OCI-M2 (cell line): Measurements from ENCODE around the gene CIITA.
"Not testable (repeated sequence)": the region's sequence is repeated elsewhere in the genome, so short reads cannot be mapped to it uniquely, and the experiment has no call there.

Experiments
- DNase-seq: peaks from one replicate; lab custom pipeline; 2025; ENCODE audit not compliant: unreplicated experiment; lab: John Stamatoyannopoulos, UW

Gene CIITA

DNA sequence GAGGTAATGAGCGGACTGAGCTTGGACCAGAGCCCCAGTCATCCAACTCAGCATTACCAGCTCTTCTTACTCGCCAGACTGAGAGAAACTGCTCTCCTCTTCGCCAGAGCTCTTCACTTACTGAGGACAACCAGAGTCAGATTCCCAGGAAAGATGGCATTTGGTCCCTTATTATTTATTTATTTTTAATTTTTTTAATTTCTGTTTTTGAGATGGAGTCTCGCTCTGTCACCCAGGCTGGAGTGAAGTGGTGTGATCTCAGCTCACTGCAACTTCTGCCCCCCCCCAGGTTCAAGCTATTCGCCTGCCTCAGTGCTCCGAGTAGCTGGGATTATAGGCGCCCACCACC lies 42.0 kb downstream of the CIITA start:
- no peak for DNase-seq

DNA sequence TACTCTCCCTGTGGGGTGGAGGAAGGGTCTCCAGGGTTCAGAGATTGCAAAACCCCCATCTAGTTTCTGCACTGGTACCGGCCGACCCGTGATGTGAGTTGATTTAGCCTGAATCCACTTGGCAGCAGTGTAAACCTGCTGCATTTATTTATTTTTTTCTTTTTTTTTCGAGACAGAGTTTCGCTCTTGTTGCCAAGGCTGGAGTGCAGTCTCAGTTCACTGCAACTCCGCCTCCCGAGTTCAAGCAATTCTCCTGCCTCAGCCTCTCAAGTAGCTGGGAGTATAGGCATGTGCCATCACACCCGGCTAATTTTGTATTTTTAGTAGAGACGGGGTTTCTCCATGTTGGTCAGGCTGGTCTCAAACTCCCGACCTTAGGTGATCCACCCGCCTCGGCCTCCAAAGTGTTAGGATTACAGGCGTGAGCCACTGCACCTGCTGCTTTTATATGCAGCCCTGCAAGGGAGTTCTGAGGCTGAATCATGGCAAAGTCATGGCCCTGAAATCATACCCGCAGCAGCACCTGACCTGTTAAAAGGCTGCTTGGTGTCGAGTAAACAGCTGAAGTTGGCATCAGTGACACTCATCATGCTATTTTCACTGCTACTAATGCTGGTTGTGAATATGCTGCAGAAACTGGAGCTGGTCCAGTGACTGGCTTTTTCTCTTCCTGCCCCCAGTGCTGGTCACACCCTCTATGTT lies 43.9 kb downstream of the CIITA start:
- no peak for DNase-seq

DNA sequence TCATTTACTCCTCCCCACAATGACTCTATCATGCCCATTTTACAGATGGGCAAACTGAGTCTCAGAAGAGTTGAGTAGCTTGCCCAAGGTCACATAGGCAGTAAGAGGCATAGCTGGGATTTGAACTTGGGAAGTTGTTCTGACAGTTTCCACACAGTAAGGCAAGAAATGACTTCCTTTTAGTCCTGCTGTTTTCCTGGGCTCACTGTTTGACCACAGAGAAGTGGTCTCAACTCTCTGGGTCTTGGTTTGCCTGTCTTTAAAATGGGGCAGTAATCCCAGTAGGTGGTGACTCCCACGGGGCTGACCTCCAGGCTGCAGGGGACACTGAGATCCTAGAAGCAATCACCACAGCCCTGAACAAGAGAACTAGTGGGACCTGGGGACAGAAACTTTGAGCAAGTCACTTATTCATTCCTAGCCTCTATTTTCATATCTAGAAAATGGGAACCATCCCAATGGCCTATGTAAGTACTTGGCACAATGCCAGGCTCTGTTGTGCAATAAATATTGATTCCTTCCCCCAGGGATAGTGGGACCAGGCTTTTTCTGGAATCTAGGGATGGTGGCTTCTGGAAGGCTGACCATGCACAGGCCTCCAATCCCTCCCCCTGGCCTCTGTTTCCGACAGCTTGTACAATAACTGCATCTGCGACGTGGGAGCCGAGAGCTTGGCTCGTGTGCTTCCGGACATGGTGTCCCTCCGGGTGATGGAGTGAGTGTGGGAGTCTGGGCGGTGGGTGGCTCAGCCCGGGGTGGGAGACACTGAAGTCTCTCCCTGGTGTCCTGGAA lies 44.7 kb downstream of the CIITA start:
- DNase-seq, result no peak

DNA sequence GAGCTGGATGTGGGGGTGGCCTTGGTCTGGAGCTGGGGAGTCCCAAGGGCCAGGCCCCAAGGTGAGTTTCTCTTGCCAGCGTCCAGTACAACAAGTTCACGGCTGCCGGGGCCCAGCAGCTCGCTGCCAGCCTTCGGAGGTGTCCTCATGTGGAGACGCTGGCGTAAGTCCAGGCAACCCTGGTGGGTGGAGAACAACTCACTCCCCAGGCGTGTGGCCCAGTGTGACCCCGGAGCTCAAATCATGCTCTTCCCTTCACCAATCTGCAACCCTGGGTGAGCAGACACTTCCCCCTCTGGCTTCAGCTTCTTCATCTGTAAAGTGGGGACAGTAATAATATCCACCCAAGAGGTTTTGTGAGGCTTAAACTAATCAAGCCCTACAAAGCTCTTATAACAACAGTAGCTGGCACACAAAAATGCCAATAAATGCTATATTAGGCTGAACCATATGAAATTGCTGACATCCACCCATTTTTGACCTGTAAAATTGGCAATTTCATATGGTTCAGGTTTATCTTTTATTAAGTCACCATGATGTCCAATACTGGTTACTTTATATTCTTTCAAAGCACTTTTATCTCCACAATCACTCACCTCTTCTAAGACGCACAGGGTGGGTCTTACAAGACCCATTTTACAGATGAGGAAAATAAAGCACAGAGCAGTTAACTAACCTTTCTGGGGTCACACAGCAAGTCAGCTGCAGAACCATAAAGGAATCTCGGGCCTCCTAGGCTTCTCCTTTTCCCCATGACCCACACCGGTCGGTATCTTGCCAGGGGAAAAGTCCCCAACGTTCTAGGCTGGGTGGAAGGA lies 45.5 kb downstream of the CIITA start:
- DNase-seq, result no peak

DNA sequence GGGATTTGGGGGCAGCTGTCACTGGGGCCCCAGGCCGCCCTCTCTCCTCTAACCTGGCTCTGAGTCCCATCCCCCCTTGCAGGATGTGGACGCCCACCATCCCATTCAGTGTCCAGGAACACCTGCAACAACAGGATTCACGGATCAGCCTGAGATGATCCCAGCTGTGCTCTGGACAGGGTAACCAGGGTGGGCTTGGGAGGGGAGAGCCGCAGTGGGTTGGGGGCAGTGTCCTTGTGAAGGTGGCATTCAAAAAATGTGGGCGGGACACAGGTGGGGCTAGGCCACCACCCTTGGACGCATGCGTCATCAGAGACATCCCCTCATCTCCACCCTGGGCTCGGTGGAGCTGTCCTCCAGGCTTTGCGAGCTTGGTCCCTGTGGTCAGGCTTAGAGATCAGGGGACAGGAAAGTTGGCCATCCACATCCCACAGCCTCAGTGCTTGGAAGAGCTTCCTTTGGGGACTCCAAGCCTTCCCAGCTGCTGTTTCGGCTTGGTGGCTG lies 46.2 kb downstream of the CIITA start:
- no peak for DNase-seq

DNA sequence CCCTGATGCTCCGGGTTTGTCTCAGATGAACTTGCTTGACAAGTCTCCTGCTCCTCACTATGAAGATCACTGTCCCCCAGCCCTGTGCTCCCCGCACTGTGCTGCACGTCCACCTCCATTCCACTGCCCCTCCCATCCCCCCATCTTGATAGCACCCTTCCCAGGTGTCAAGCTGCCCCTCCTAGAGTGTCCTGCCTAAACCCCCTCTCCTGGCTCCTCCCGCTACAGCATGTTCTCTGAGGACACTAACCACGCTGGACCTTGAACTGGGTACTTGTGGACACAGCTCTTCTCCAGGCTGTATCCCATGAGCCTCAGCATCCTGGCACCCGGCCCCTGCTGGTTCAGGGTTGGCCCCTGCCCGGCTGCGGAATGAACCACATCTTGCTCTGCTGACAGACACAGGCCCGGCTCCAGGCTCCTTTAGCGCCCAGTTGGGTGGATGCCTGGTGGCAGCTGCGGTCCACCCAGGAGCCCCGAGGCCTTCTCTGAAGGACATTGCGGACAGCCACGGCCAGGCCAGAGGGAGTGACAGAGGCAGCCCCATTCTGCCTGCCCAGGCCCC lies 46.7 kb downstream of the CIITA start:
- DNase-seq, result no peak

DNA sequence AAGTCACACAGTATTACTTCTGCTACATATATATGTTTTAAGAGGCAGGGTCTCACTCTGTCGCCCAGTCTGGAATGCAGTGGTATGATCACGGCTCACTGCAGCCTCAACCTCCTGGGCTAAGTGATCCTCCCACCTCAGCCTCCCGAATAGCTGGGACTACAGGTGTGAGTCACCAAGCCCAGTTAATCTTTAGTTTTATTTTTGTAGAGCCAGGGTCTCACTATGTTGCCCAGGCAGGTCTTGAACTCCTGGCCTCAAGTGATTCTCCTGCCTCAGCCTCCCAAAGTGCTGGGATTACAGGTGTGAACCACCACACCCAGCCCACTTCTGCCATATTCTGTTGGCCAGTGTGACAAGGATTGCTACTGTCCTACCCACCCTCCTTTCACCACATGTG lies 48.3 kb downstream of the CIITA start:
- DNase-seq, result not testable (repeated sequence)

DNA sequence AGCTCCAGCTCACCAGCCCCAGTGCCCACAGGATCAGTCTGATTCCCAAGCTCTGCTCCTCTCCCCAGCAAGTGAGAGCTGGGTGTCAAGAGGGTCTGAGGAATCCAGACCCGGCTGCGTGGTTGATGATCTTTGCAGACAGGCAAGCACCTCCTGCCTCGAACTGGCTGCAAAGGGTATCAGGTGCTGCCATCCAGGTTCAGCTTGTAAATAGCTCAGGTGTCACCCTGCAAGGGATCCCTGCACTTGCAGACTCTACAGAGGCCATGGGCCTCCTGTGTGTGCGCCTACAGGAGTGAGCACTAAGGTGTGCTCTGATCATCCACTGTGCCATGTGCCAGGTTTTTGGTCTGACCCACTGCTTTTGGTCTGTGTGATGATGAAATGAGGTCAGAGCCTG lies 49.1 kb downstream of the CIITA start:
- DNase-seq, result no peak

DNA sequence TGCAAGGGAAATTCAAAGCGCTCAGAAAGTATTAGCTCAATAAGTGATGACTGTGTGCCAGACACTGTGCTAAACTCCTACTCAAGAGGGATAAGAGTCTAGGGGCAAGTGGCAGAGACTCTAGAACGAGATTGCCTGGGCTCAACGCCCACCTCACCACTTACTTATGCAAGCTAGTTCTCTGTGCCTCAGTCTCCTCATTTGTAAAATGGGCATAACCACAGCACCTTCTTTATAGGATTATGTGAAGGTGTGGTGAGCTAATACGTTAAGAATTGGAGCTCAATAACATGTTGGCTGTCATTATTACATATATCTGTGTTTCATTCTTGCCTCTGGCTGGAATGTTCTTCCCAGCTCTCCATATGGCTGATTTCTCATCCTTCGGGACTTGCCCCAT lies 49.9 kb downstream of the CIITA start:
- DNase-seq, result no peak

DNA sequence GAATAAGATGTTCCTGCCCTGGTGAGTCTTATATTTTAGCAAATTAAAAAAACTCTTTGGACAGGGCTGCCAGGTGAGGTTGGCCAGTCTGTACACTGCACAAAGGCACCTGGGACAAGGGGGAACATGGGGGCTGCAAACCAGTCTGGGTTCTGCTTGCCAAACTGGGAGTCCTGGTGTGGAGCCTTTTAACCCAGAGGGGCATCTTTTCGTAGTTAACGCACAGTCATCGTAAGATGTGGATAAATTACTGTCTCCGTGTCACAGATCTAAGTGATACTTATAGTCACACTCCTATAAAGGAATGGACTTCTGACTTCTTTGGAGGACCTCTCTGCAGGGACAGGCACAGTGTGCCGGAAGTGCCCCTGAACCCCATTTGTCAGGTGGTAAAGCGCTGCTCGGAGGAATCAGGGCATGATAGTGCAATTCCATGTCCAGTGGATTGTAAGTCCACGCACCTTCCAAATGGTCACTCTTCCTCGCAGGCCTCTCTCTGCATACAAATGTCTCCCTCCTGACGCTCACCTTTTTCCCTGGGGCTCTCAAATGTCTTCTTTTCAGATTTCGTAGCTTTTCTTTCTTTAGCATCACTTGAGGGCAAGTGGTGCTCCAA lies 50.6 kb downstream of the CIITA start:
- no peak for DNase-seq

DNA sequence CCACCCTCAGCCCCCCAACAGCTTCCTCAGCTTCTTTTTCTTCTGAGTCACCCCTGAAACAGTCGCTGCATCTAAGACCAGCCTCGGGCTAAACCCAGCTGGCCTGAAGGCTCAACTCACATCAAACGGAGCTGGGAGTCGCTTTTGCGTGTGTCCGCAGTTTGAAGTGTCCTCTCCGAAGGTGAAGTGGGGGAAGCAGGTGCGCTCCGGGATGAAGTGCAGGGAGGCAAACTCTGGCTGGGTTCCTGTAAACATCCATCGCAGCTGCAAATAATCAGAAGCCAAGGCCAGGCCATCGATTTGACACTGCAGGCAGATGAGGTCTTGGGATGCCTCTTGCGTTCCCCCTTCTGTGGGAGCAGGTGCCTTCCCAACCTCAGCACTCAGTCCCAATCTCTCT lies 52.1 kb downstream of the CIITA start:
- not testable (repeated sequence) for DNase-seq

DNA sequence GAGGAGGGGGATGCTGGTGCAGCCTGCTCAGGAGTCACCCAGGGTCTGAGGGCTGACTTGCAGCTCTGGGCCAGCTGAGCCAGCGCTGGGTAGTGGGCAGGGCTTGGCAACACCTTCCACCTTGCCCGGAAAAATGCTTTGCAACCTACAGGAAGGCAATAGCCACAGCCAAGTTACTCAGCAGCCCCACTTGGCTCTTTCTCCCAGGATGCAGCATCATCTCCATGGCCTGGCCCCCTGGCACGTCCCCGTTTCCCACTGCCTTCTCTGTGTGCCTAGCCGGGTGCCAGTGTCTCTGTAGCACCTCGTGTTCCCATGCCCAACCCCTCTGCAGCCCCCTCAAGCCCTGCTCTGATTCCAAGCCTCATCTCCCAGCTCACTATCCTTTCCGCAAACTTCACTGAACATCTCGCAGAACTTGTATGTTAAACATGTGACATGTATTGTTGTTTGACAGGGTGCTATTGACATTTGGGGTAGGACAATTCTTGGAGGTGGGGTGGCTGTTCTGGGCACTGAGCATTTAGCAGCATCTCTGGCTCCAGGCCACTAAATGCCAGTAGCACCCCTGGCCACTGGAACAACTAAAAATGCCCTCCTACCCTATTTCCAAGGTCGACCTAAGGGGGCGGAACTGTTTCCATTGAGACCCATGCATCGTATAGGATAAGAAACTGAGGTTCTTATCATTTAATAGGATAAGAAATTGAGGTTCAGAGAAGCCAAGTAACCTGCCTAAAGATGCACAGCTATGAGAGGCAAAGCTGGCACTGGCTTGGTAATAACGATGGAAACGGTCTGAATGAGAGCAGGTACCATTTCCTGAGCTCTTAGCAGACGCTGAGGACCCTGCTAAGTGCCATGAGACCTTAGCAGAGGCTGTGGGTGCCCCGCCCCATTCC lies 53.1 kb downstream of the CIITA start:
- no peak for DNase-seq

DNA sequence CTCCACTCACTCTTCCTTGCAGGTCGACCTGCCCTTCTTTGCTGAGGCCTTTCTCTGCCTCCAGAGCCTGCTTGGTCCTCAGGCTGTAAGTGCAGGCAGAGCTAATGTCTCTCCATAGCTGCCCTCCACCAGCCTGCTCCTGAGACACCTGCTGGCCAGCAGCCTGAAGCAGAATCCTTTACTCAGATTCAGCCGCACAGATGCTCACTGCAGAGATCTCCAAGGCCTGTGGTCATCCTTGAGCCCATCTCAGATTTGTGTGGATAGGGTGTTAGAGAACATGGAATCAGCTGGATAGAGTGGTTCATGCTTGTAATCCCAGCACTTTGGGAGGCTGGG lies 53.7 kb downstream of the CIITA start:
- no peak for DNase-seq

DNA sequence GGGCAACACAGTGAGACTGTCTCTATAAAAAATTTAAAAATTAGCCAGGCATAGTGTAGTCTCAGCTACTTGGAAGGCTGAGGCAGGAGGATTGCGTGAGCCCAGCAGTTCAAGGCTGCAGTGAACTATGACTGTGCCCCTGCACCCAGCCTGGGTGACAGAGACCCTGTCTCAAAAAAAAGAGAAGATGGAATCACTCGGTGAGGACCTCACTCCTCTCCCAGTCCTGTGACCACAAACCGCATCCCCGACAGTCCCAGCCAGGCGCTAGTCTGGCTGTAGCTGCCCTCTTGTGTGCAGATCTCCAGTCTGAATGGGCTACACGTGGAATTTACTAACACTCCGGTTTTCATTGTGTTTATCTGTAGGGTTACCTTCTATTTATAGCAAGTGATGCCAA lies 54.1 kb downstream of the CIITA start:
- no peak for DNase-seq

DNA sequence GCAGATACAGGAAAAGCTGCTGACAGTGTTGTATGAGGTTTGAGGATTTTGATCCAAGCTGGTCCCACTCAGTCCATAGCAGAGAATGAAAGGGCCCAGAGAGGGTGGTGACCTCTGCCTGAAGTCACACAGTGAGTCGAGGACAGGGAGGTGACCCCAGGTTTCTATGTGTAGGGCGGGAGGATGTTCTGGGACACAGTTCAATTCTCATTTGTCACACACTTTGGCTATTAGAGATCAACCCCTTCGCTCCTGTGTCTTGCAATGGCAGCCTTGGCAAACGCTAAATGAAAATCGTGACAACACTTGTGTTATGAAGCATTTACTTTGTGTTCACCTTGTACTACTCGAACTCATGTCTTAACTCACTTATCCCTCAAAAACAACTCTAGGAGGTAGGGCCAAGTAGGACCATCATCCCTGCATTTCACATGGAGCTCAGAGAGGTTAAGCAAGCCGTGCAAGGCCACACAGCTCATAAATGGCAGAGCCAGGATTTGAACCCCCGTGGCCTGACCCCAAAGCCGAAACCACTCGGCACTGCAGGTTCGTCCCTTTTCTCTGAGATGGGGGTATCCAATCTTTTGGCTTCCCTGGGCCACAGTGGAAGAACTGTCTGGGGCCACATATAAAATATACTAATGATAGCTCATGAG lies 55.1 kb downstream of the CIITA start:
- no peak for DNase-seq

DNA sequence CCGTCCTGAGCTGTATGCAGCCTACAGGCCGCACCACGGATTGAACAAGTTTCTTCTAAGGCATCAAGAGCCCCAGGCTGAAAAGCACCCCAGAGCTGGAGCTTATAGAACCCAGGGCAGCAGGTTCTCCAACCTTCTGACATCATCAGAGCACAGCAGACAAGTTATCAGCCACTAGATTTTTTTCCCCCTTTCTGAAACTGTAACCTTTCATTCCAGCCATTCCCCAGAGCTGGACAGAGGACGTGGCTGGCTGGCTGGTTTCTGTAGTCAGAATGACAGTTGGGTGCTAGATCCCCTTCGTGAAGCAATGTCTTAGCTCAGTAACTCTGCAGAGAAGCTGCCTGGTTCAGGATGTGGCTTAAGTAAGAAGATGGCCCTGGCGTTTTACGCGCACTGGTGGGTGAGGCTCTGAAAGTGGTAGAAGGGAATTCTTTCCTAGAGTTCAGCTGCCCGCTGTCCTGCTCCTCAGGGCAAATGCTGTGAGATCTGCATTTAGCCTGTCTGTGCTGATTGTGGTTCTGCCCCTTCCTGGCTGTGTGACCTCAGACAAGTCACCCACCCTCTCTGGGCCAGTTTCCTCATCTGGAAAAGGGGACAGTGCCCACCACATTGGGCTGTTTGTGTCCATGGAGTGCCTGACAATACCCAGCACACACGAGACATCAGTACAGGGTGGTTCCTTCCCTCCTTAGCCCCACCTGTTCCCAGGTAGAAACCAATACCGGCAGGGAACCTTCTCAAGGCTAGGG lies 56.1 kb downstream of the CIITA start:
- no peak for DNase-seq

DNA sequence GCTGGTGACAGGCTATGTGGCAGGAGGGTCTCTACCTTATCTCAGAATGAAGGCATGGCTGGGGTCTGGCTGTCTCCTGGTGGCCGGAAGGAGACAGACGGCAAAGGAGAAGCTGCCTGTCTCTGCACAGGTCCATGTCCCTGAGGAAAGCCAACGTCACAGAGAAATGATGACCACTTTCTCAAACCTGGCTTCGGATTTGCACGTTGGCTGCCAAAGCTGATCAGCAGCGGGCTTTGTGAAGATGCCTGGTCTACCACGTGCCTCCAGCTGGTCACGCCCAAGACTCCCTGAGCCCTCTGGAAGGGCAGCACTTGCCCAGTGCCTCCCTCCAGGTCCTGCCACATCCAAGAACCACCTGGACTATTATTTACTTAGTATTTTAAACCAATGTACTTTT lies 56.9 kb downstream of the CIITA start:
- DNase-seq, result no peak

DNA sequence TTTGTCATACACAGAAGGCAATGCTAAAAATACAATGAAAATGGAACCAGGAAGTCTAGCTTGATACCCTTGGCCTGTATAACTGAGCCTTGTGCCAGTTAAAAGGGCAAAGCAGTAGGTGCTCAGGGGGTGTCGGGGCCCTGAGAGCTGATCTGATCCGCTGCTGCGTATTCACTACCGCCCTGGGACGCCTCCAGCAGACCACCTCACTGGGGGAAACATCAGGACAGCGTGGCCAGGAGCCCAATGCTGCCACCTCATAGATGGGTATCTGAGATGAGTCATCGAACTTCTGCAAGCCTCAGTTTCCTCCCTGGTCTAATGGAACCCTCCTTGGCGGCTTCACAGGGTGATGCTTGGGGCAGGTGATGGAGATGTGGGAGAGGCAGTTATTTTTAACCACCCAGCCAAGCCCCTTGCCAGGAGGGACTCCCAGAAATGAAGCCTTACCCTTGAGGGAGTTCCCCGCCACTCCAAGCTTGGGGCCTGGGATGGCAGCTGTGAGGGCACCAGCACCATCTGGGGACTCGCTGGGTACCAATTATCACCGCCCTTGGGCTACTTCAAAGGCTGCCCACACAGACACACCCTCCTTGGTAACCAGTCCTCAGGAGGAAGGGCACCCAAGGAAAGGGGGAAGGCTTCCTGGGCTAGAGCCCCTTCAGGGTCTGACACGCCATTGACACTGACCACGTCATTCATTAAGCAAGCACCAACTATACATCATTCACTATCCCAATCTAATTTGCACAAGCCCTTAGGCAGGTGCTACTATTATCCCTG lies 57.5 kb downstream of the CIITA start:
- DNase-seq, result no peak
